ENCODE data around the gene OXSR1. TPM values are rescaled to one million over a fixed set of nuclear protein-coding genes. Genes with fewer than 3 reads are reported as not detected.

The OXSR1 gene
- total RNA-seq, 4 donors from 2014 or later, result 25.4 to 37.4 (median 29.5) TPM

DNA sequence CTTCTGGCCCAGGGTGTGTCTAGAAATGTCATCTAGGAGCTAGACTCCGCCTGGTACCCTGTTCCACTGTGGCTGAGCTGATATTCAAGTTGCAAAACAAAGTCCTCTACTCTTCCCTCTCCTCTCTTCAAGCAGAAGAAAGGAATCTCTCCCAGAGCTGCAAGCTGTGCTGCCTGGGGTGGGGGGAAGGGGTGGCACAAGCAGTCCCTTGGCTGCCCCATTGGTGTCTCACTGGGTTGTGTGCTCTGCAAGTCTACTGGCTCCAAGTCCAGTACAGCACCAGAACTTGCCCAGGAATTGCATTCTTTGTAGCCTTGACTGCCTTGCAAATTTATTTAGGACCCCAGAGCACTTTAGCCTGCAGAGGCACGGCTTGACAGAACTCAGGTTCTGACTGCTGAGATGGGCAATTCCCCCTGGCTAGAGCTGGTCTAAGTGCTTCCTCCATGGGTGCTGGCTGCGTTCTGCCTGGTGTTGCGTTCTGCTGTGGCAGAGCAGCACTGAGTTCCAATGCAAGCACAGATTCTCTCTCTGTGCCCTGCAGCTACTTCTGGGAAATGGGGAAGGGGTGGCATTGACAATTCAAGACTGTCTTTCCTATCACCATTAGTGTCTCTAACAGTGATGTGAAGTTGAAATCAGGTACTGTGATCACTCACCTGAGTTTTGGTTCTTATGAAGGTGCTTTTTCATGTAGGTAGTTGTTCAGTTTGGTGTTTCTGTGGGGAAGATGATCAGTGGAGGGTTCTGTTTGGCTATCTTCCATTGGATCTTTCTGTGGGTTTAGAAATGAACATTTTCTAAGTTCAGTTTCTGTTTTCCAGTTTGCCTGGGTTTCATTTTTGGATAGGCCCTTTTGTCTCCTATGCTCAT, 39.5 kb downstream of the OXSR1 start:
- H3K27ac ChIP-seq, result no peak overlapping the region
- H3K36me3 ChIP-seq, result peaks cover 23% of the 10 kb centered on the region
- no peaks in the 10 kb centered on the region for H3K9me3 ChIP-seq
- peaks cover 9% of the 10 kb centered on the region for H3K4me1 ChIP-seq
- DNase-seq (ENCODE audit: low spot score in 2 of 2), result no peak
- no peak overlapping the region for H3K4me3 ChIP-seq
- WGBS, result 86% methylated on average over 1 of the region's 4 CpGs
- TF ChIP-seq EP300 (IDR thresholded peaks at IDR 0.05) (no peak), POLR2AphosphoS5 (IDR thresholded peaks at IDR 0.05) (no peak), POLR2A (IDR thresholded peaks at IDR 0.05) (no peak)
- TF ChIP-seq, protein P1, sequence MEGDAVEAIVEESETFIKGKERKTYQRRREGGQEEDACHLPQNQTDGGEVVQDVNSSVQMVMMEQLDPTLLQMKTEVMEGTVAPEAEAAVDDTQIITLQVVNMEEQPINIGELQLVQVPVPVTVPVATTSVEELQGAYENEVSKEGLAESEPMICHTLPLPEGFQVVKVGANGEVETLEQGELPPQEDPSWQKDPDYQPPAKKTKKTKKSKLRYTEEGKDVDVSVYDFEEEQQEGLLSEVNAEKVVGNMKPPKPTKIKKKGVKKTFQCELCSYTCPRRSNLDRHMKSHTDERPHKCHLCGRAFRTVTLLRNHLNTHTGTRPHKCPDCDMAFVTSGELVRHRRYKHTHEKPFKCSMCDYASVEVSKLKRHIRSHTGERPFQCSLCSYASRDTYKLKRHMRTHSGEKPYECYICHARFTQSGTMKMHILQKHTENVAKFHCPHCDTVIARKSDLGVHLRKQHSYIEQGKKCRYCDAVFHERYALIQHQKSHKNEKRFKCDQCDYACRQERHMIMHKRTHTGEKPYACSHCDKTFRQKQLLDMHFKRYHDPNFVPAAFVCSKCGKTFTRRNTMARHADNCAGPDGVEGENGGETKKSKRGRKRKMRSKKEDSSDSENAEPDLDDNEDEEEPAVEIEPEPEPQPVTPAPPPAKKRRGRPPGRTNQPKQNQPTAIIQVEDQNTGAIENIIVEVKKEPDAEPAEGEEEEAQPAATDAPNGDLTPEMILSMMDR (IDR thresholded peaks at IDR 0.05), result no peak
- no peaks in the 10 kb centered on the region for H3K27me3 ChIP-seq

DNA sequence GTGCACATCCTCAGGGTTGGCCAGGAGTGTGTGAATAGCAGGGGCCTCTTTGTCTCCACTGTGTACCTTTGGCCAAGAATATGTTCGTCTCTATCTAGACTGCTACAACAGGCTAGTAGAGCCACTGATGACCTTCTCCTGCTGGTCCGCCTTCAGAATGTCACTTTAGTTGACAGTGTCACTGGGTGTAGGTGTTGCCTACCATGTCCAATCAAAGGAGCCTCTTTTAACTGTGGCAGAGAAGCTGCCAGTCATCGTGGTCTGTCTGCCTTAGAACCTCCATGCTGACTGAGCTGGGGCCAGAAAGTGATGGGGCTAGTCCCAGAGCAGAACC, 40.1 kb downstream of the OXSR1 start:
- Histone ChIP-seq H3K27ac (no peak overlapping the region), H3K9me3 (no peaks in the 10 kb centered on the region), H3K27me3 (no peaks in the 10 kb centered on the region), H3K36me3 (peaks cover 17% of the 10 kb centered on the region), H3K4me3 (no peak overlapping the region), H3K4me1 (peaks cover 9% of the 10 kb centered on the region)
- no peak for DNase-seq (ENCODE audit: low spot score in 2 of 2)
- TF ChIP-seq POLR2AphosphoS5 (IDR thresholded peaks at IDR 0.05), result no peak
- WGBS, result 89% methylated on average over 3 of the region's 3 CpGs

DNA sequence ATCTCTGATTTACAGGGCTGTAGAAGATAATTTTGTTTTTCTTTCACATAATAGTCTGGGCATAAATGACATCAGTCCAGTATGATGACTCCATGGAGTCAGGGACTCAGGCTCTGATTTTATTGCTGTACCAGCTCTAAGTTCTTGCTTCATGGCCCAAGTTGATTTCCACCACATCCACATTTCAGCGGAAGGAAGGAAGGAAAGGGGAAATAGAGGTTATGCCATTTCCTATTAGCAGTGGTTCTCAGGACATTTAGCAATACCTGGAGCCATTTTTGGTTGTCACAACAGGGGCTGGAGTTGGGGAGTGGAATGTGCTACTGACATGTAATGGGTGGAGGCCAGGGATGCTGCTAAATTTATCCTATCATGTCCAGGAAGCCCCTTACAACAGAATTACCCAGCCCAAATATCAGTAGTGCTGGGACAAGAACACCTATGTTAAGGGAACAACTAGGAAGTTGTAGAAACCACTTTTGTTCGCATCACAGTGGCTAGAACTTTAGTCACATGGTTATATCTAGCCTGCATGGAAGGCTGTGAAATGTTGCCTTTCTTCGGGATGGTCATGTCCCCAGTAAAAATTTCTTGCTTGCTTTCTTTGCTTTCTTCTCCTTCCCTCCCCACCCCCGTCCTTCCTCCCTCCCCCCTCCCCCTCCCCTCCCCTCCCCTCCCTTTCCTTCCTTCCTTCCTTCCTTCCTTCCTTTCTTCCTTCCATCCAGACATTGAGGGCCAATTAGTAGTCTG, 42.1 kb downstream of the OXSR1 start:
- Histone ChIP-seq H3K4me3 (no peak overlapping the region), H3K36me3 (peaks cover 12% of the 10 kb centered on the region), H3K4me1 (peaks cover 12% of the 10 kb centered on the region), H3K27me3 (no peaks in the 10 kb centered on the region), H3K27ac (no peak overlapping the region), H3K9me3 (no peaks in the 10 kb centered on the region)
- DNase-seq (ENCODE audit: low spot score in 2 of 2), result no peak
- 89% methylated on average over 4 of the region's 4 CpGs for WGBS
- TF ChIP-seq POLR2A (IDR thresholded peaks at IDR 0.05) (no peak), POLR2AphosphoS5 (IDR thresholded peaks at IDR 0.05) (no peak), EP300 (IDR thresholded peaks at IDR 0.05) (no peak)
- TF ChIP-seq, protein P1 (IDR thresholded peaks at IDR 0.05), result no peak

DNA sequence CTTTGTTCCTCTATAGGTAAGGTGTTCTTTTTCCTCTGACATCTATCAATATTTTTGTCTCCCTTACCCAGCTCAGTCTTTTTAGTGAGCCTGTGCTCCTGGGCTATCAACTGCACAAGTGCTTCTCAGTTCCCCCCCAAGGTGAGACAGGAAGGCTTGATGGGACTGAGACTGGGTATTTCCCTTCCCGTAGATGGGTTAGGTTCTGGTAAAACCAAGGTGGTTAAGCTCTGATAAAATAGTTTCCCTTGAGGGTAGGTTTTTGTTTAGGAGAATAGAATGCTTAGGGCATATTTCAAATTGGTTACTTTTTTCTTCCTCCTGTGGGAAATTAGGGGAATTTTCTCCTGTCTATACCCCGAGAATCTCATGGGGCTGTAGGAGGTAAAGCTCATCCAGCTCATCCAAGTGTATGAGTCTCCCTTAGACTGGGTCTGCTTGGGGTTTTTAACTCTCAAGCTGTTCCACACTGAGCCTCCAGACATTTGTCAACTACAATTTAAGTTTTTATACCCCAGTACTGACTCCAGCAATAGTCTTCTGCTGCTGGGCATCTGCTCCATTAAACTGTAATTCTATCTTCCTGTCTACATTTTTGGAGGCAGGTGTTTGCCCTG, 44.9 kb downstream of the OXSR1 start:
- WGBS, result 81% methylated on average over 2 of the region's 2 CpGs
- Histone ChIP-seq H3K9me3 (no peaks in the 10 kb centered on the region), H3K4me1 (peaks cover 7% of the 10 kb centered on the region), H3K27ac (no peak overlapping the region), H3K36me3 (no peaks in the 10 kb centered on the region), H3K27me3 (no peaks in the 10 kb centered on the region), H3K4me3 (no peak overlapping the region)
- no peak for DNase-seq (ENCODE audit: low spot score in 2 of 2)
- TF ChIP-seq, protein P1 (IDR thresholded peaks at IDR 0.05), result no peak
- TF ChIP-seq POLR2A (IDR thresholded peaks at IDR 0.05) (no peak), EP300 (IDR thresholded peaks at IDR 0.05) (no peak), POLR2AphosphoS5 (IDR thresholded peaks at IDR 0.05) (no peak)

DNA sequence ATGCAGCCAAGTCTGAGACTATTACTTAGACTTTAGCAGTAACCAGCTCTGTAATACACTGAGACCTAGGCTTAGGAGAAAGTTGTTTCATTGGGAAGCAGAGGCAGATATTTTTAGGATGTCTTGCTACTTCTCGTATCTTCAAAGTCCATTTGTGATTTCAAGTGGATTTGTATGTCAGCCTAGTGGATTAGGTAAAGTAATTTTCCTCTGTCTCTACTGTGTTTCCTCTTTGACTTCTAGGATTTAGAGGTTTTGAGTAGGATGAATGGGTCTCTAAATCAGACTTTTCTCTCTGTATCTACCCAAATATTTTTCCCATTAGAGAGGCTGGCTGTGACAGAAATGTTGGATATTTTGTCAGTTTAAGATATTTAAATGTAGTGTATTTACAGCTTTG, 46.8 kb downstream of the OXSR1 start:
- Histone ChIP-seq H3K36me3 (no peaks in the 10 kb centered on the region), H3K4me1 (peaks cover 6% of the 10 kb centered on the region), H3K9me3 (no peaks in the 10 kb centered on the region), H3K27ac (no peak overlapping the region), H3K27me3 (no peaks in the 10 kb centered on the region), H3K4me3 (no peak overlapping the region)
- DNase-seq (ENCODE audit: low spot score in 2 of 2), result no peak
- 75% methylated on average over 1 of the region's 1 CpG for WGBS
- TF ChIP-seq POLR2A (IDR thresholded peaks at IDR 0.05) (no peak), EP300 (IDR thresholded peaks at IDR 0.05) (no peak), POLR2AphosphoS5 (IDR thresholded peaks at IDR 0.05) (no peak)
- TF ChIP-seq, protein P1 (IDR thresholded peaks at IDR 0.05), result no peak
